Skeletal muscle cell (primary cell): ENCODE measurements around the gene PRRX2.
A peak's percentile ranks its signal among the peaks of the same experiment; 100 is the strongest.

Experiments
- DNase-seq: peaks from one replicate; pipeline ENCODE4 v3.0.0-alpha.2; 2010; ENCODE audit warnings: low read depth
- H3K4me3 ChIP-seq: 2 replicates; pipeline ENCODE4 v1.5.1; 2011; ENCODE audit warnings: low read depth, mild to moderate bottlenecking, control low read depth, low read length, moderate library complexity

PRRX2 gene

GRCh38 chr9:129697656-129698253 is 32.3 kb downstream of the PRRX2 start:
- DNase-seq = no peak
- peak overlapping the region; percentile 38 for H3K4me3 ChIP-seq

- H3K4me3 ChIP-seq = no peak overlapping the region
- no peak for DNase-seq
Measured at GRCh38 chr9:129698254-129698757, 32.9 kb downstream of the PRRX2 start.

- no peak overlapping the region for H3K4me3 ChIP-seq
- DNase-seq = no peak
Measured at GRCh38 chr9:129701054-129701453, 35.6 kb downstream of the PRRX2 start.

GRCh38 chr9:129701549-129701948 is 36.1 kb downstream of the PRRX2 start:
- H3K4me3 ChIP-seq = no peak overlapping the region
- DNase-seq = no peak

- no peak overlapping the region for H3K4me3 ChIP-seq
Measured at GRCh38 chr9:129702589-129703520, 37.4 kb downstream of the PRRX2 start.

GRCh38 chr9:129703667-129704355 is 38.4 kb downstream of the PRRX2 start:
- no peak overlapping the region for H3K4me3 ChIP-seq
- DNase-seq = no peak

More at GRCh38 chr9:129702589-129703520, 37.4 kb downstream of the PRRX2 start:
- DNase-seq = no peak

- no peak for DNase-seq
- no peak overlapping the region for H3K4me3 ChIP-seq
Measured at GRCh38 chr9:129704807-129705206, 39.4 kb downstream of the PRRX2 start.

- no peak for DNase-seq
- H3K4me3 ChIP-seq = no peak overlapping the region
Measured at GRCh38 chr9:129708793-129709192, 43.3 kb downstream of the PRRX2 start.

- H3K4me3 ChIP-seq = no peak overlapping the region
- no peak for DNase-seq
Measured at GRCh38 chr9:129709438-129710168, 44.2 kb downstream of the PRRX2 start.

- H3K4me3 ChIP-seq = no peak overlapping the region
Measured at GRCh38 chr9:129710169-129710453, 44.7 kb downstream of the PRRX2 start.

GRCh38 chr9:129712634-129713401 is 47.4 kb downstream of the PRRX2 start:
- peak overlapping the region; percentile 8 for H3K4me3 ChIP-seq
- DNase-seq = peak; percentile 69

More at GRCh38 chr9:129710169-129710453, 44.7 kb downstream of the PRRX2 start:
- no peak for DNase-seq

GRCh38 chr9:129713402-129713679 is 47.9 kb downstream of the PRRX2 start:
- no peak overlapping the region for H3K4me3 ChIP-seq

GRCh38 chr9:129714511-129715061 is 49.1 kb downstream of the PRRX2 start:
- no peak for DNase-seq
- no peak overlapping the region for H3K4me3 ChIP-seq

More at GRCh38 chr9:129713402-129713679, 47.9 kb downstream of the PRRX2 start:
- DNase-seq = no peak

GRCh38 chr9:129716091-129716490 is 50.6 kb downstream of the PRRX2 start:
- H3K4me3 ChIP-seq = no peak overlapping the region
- no peak for DNase-seq

GRCh38 chr9:129717991-129718390 is 52.5 kb downstream of the PRRX2 start:
- DNase-seq = no peak
- H3K4me3 ChIP-seq = no peak overlapping the region

GRCh38 chr9:129718647-129719046 is 53.2 kb downstream of the PRRX2 start:
- DNase-seq = no peak

GRCh38 chr9:129719135-129719534 is 53.7 kb downstream of the PRRX2 start:
- no peak for DNase-seq

More at GRCh38 chr9:129718647-129719046, 53.2 kb downstream of the PRRX2 start:
- H3K4me3 ChIP-seq = no peak overlapping the region

GRCh38 chr9:129720181-129720864 is 54.9 kb downstream of the PRRX2 start:
- DNase-seq = no peak
- H3K4me3 ChIP-seq = no peak overlapping the region

More at GRCh38 chr9:129719135-129719534, 53.7 kb downstream of the PRRX2 start:
- H3K4me3 ChIP-seq = no peak overlapping the region
